Measurements from ENCODE around the gene CCDC34.

CCDC34 gene

DNA sequence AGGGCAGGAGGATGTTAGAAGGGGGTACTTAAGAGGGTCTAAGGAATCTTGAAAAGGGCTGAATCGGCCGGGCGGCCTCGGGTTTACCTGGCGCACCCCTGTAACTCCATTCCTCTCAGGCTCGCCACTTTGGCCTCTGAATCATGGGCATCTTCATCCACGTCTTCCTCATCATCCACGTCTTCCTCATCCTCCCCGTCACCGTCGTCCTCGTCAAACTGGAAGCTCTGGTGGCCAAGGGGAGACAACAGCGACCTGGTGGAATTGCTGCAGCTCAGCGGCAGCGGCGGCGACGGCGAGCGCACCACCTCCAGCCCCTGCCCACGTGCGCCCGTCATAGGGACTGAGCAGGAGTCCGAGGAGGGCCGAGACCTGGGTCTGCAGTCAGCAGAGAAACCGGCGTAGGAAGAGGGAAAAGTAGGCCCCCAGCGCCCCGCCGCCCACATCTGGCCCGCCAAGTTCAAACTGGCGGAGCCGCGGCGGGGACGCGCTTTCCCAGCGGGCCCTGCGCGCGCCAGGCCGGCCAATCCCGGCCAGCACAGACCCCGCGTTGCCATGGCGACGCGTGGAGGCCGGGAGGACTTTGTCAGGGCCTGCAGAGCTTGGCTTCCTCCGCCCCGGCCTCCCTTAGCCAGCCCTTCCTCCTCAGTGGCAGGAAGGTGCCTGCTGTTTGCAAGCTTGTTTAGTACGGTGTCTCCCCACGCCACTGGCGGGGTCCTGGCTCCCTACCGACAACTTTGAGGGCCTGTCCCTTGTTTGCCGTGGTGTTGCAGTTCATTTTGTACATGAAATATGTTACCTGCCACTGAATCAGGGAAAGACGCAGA, at the start of gene CCDC34:
Gene CCDC34 (minus strand): TSS at position 467 of the 827 bp plus-strand sequence. CDS start 21 bp downstream, at position 446.
- in situ Hi-C loops (cut with HindIII; ENCODE audit: low pct_unique_long_range_greater_than_20kb, low sequenced_read_pairs): no loop called here
- DNase-seq (ENCODE audit: low read depth in 1 of 2, low spot score in 1 of 2): peak; percentile 95 to 96
- TF ChIP-seq JUND (IDR thresholded peaks at IDR 0.05; ENCODE audit: low read depth): no peak

GRCh38 chr11:27412192-27412691, 49.2 kb upstream of the CCDC34 start:
- no peak for TF ChIP-seq JUND (IDR thresholded peaks at IDR 0.05; ENCODE audit: low read depth)
- no peak for DNase-seq (ENCODE audit: low read depth in 1 of 2, low spot score in 1 of 2)
- in situ Hi-C loops (cut with HindIII; ENCODE audit: low pct_unique_long_range_greater_than_20kb, low sequenced_read_pairs): no loop called here

- TF ChIP-seq JUND (IDR thresholded peaks at IDR 0.05; ENCODE audit: low read depth): no peak
- no peak for DNase-seq (ENCODE audit: low read depth in 1 of 2, low spot score in 1 of 2)
- in situ Hi-C loops (cut with HindIII; ENCODE audit: low pct_unique_long_range_greater_than_20kb, low sequenced_read_pairs): no loop called here
These were observed 48.3 kb upstream of the CCDC34 start for GRCh38 chr11:27411328-27411727.

DNA sequence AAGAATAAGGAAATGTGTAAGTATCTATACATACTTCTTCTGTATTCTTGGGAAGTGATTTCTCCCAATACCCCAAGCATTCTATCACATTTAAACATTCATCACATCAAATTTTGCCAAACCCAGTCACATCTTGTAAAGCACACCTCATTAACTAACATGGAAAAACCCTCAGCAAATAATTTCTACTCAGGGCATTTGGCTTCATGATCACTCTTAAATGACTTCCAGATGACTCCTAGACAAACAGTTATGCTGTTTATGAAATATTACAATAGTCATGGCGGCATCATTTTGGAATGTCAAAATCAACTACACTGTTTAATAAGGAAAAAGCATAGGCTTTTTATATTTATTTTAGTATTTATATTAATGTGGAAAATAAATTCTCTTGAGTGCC, 47.3 kb upstream of the CCDC34 start:
- no peak for TF ChIP-seq JUND (IDR thresholded peaks at IDR 0.05; ENCODE audit: low read depth)
- in situ Hi-C loops (cut with HindIII; ENCODE audit: low pct_unique_long_range_greater_than_20kb, low sequenced_read_pairs): no loop called here
- DNase-seq (ENCODE audit: low read depth in 1 of 2, low spot score in 1 of 2): no peak

- TF ChIP-seq JUND (IDR thresholded peaks at IDR 0.05; ENCODE audit: low read depth): no peak
- no peak for DNase-seq (ENCODE audit: low read depth in 1 of 2, low spot score in 1 of 2)
- in situ Hi-C loops (cut with HindIII; ENCODE audit: low pct_unique_long_range_greater_than_20kb, low sequenced_read_pairs): no loop called here
These were observed 46.7 kb upstream of the CCDC34 start for GRCh38 chr11:27409742-27410141.

- no peak for DNase-seq (ENCODE audit: low read depth in 1 of 2, low spot score in 1 of 2)
- no peak for TF ChIP-seq JUND (IDR thresholded peaks at IDR 0.05; ENCODE audit: low read depth)
- in situ Hi-C loops (cut with HindIII; ENCODE audit: low pct_unique_long_range_greater_than_20kb, low sequenced_read_pairs): no loop called here
These were observed 46.0 kb upstream of the CCDC34 start for GRCh38 chr11:27409049-27409448.

- DNase-seq (ENCODE audit: low read depth in 1 of 2, low spot score in 1 of 2): no peak
- no peak for TF ChIP-seq JUND (IDR thresholded peaks at IDR 0.05; ENCODE audit: low read depth)
- in situ Hi-C loops (cut with HindIII; ENCODE audit: low pct_unique_long_range_greater_than_20kb, low sequenced_read_pairs): no loop called here
These were observed 45.3 kb upstream of the CCDC34 start for GRCh38 chr11:27408246-27408800.

- in situ Hi-C loops (cut with HindIII; ENCODE audit: low pct_unique_long_range_greater_than_20kb, low sequenced_read_pairs): no loop called here
These were observed 43.7 kb upstream of the CCDC34 start for GRCh38 chr11:27406498-27407354.

DNA sequence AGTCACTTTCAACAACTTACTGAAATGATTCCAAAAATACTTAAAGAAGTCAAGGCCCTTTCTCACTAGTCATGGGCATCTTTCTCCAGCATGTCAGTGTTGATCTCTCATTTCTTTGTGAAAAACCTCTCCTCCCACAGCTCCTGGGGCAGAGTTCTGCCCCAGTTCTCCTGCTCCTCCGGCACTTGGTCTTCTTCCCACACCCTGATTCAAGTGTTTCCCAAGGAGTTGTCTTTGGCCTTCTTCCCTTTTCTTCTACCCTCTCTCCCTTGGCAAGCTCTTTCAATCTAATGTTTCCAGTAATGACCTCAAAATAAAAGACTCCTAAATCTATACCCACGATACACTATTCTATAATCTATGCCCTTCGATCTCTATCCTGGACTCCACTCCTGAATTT, 42.1 kb upstream of the CCDC34 start:
- no peak for DNase-seq (ENCODE audit: low read depth in 1 of 2, low spot score in 1 of 2)
- in situ Hi-C loops (cut with HindIII; ENCODE audit: low pct_unique_long_range_greater_than_20kb, low sequenced_read_pairs): no loop called here
- no peak for TF ChIP-seq JUND (IDR thresholded peaks at IDR 0.05; ENCODE audit: low read depth)

More at GRCh38 chr11:27406498-27407354, 43.7 kb upstream of the CCDC34 start:
- no peak for TF ChIP-seq JUND (IDR thresholded peaks at IDR 0.05; ENCODE audit: low read depth)
- no peak for DNase-seq (ENCODE audit: low read depth in 1 of 2, low spot score in 1 of 2)

DNA sequence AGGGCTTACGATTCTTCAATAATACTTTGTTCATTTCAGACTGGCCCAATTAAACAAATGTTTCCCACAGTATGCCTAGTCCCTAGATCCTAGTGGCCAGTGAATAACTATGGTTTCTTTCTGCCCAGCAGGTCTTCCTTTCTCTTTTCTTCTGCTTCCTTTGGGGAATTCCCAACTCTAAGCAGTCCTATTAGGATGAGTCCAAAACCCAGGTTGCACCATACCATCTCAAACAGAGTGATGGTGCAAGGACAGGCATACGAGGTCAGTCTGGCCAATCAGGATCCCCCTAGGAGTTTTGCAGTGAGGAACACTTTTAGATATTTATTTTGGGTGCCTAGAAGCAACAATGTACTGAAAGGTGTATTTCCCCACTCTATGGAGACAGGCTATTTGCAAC, 41.4 kb upstream of the CCDC34 start:
- in situ Hi-C loops (cut with HindIII; ENCODE audit: low pct_unique_long_range_greater_than_20kb, low sequenced_read_pairs): no loop called here
- DNase-seq (ENCODE audit: low read depth in 1 of 2, low spot score in 1 of 2): no peak
- TF ChIP-seq JUND (IDR thresholded peaks at IDR 0.05; ENCODE audit: low read depth): no peak

DNA sequence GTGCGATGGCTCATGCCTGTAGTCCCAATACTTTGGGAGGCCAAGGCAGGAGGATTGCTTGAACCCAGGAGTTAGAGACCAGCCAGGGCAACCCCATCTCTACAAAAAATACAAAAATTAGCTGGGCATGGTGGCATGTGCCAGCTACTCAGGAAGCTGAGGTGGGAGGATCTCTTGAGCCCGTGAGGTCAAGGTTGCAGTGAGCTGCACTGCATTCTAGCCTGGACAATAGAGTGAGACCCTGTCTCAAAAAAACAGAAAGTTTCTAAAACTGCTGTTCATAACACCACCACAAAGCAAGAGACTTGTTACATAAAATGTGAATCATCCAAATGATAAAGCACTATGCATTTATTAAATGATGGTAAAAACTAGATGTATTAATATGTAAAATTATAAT, 40.2 kb upstream of the CCDC34 start:
- in situ Hi-C loops (cut with HindIII; ENCODE audit: low pct_unique_long_range_greater_than_20kb, low sequenced_read_pairs): no loop called here
- DNase-seq (ENCODE audit: low read depth in 1 of 2, low spot score in 1 of 2): no peak
- TF ChIP-seq JUND (IDR thresholded peaks at IDR 0.05; ENCODE audit: low read depth): no peak

DNA sequence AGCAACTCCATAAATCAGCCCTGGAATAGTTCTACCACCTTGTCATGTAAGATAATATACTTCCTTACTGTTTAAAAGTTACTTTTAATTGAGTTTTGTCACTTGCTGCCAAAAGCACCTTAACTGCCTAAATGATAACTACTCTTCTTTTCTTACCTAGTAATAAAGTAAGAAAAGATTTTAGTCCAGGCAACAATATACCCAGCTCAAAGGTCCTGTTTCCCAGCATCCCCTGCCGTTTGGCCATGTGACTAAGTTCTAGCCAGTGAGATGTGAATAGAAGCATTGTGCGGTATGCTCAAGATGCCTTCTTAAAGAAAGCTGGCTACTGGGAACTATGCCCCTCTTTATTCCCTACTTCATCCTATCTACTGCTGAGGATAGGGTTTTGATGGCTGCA, 39.4 kb upstream of the CCDC34 start:
- no peak for DNase-seq (ENCODE audit: low read depth in 1 of 2, low spot score in 1 of 2)
- no peak for TF ChIP-seq JUND (IDR thresholded peaks at IDR 0.05; ENCODE audit: low read depth)
- in situ Hi-C loops (cut with HindIII; ENCODE audit: low pct_unique_long_range_greater_than_20kb, low sequenced_read_pairs): no loop called here
